Parathyroid adenoma (tissue), 2 donors: ENCODE measurements around the gene CRTAP.
"Not testable (repeated sequence)": the region's sequence is repeated elsewhere in the genome, so short reads cannot be mapped to it uniquely, and the experiment has no call there.

Source experiments
- H2AFZ ChIP-seq: fragments of 300-600 bp; sonication (generic); one replicate; pipeline ENCODE4 v1.7.0; 2017; ENCODE audit warnings: antibody characterized with exemption, mild to moderate bottlenecking
- H3K27ac ChIP-seq: fragments of 300-600 bp; sonication (generic); one replicate; pipeline ENCODE4 v1.7.0; 2017
- H3K27me3 ChIP-seq: fragments of 300-600 bp; sonication (generic); one replicate; pipeline ENCODE4 v1.7.0; 2017; ENCODE audit warnings: low read length; ENCODE audit not compliant: control insufficient read depth, insufficient read depth
- H3K36me3 ChIP-seq: fragments of 300-600 bp; sonication (generic); one replicate; pipeline ENCODE4 v1.7.0; 2017; ENCODE audit warnings: low read length; ENCODE audit not compliant: control insufficient read depth, insufficient read depth
- H3K4me1 ChIP-seq: fragments of 300-600 bp; sonication (generic); one replicate; pipeline ENCODE4 v1.7.0; 2017; ENCODE audit warnings: control low read depth
- H3K4me2 ChIP-seq: fragments of 300-600 bp; sonication (generic); one replicate; pipeline ENCODE4 v1.7.0; 2017; ENCODE audit warnings: low read length
- H3K4me3 ChIP-seq: fragments of 300-600 bp; sonication (generic); one replicate; pipeline ENCODE4 v1.7.0; 2017; ENCODE audit warnings: low read depth, low read length
- H3K79me2 ChIP-seq: fragments of 300-600 bp; sonication (generic); one replicate; pipeline ENCODE4 v1.7.0; 2017; ENCODE audit warnings: control low read depth
- H3K9ac ChIP-seq: fragments of 300-600 bp; sonication (generic); one replicate; pipeline ENCODE4 v1.7.0; 2017; ENCODE audit warnings: mild to moderate bottlenecking
- H3K9me3 ChIP-seq: fragments of 300-600 bp; sonication (generic); one replicate; pipeline ENCODE4 v1.7.0; 2017; ENCODE audit warnings: low read length; ENCODE audit not compliant: control insufficient read depth
- TF ChIP-seq, protein P1 (sequence below): fragments of 300-600 bp; sonication (generic); IDR thresholded peaks from one replicate; pipeline ENCODE4 v1.7.0; 2017; ENCODE audit warnings: antibody characterized with exemption, mild to moderate bottlenecking
- donor health status: primary hyperparathyroidism.

CRTAP gene

GRCh38 chr3:33159234-33159633, 45.4 kb downstream of the CRTAP start:
- H3K9ac ChIP-seq = no peak overlapping the region
- TF ChIP-seq, protein P1, sequence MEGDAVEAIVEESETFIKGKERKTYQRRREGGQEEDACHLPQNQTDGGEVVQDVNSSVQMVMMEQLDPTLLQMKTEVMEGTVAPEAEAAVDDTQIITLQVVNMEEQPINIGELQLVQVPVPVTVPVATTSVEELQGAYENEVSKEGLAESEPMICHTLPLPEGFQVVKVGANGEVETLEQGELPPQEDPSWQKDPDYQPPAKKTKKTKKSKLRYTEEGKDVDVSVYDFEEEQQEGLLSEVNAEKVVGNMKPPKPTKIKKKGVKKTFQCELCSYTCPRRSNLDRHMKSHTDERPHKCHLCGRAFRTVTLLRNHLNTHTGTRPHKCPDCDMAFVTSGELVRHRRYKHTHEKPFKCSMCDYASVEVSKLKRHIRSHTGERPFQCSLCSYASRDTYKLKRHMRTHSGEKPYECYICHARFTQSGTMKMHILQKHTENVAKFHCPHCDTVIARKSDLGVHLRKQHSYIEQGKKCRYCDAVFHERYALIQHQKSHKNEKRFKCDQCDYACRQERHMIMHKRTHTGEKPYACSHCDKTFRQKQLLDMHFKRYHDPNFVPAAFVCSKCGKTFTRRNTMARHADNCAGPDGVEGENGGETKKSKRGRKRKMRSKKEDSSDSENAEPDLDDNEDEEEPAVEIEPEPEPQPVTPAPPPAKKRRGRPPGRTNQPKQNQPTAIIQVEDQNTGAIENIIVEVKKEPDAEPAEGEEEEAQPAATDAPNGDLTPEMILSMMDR = no peak
- no peak overlapping the region for H2AFZ ChIP-seq
- no peaks in the 10 kb centered on the region for H3K36me3 ChIP-seq
- H3K9me3 ChIP-seq = no peaks in the 10 kb centered on the region
- H3K4me3 ChIP-seq = no peak overlapping the region
- H3K4me1 ChIP-seq = no peaks in the 10 kb centered on the region
- H3K79me2 ChIP-seq = no peaks in the 10 kb centered on the region
- no peaks in the 10 kb centered on the region for H3K27me3 ChIP-seq
- H3K4me2 ChIP-seq = no peak overlapping the region
- no peak overlapping the region for H3K27ac ChIP-seq

DNA sequence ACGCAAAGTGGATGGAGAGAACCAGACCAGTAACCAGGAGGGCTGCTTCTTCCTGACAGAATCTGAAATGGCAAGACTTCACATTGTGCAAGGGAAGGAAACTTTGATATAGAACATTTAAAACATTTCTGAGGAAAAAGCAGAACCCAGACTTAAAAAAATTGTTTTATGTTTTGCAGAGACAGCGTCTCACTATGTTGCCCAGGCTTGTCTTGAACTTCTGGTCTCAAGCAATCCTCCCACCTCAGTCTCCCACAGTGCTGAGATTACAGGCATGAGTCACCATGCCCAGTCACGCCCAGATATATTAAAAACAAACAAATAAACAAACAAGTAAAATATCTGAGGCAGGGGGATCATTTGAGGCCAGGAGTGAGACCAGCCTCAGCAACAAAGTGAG, 46.2 kb downstream of the CRTAP start:
- no peaks in the 10 kb centered on the region for H3K4me1 ChIP-seq
- no peak overlapping the region for H3K27ac ChIP-seq

GRCh38 chr3:33162621-33163020, 48.8 kb downstream of the CRTAP start:
- H3K79me2 ChIP-seq, H3K27me3 ChIP-seq, H3K4me3 ChIP-seq, H2AFZ ChIP-seq, H3K4me1 ChIP-seq, H3K9ac ChIP-seq, H3K4me2 ChIP-seq, H3K9me3 ChIP-seq, H3K36me3 ChIP-seq, H3K27ac ChIP-seq: not testable (repeated sequence)

More for the DNA sequence above, 46.2 kb downstream of the CRTAP start:
- H3K36me3 ChIP-seq = no peaks in the 10 kb centered on the region
- no peak overlapping the region for H3K4me3 ChIP-seq
- no peak overlapping the region for H3K4me2 ChIP-seq
- no peaks in the 10 kb centered on the region for H3K9me3 ChIP-seq
- H3K79me2 ChIP-seq = no peaks in the 10 kb centered on the region
- no peak overlapping the region for H2AFZ ChIP-seq
- TF ChIP-seq, protein P1 = no peak
- H3K9ac ChIP-seq = no peak overlapping the region
- H3K27me3 ChIP-seq = no peaks in the 10 kb centered on the region

DNA sequence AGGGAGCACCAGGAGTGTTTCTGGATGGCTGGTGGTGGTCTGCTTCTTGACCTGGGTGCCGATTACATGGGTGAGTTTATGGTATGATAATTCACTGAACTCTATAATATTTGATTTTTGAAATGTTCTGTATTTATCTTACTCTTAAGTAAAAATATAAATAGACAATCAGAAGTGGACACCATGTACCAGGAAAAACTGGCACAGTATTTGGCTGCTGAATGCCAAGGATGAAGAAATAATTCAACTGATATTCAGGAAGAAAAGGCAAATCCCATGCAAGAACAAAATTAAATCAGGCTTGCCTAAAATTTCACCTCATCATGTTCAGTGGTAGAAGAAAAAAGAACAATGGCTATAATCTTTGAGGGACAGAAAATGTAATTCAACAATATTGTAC, 51.6 kb downstream of the CRTAP start:
- H3K36me3 ChIP-seq = no peaks in the 10 kb centered on the region
- no peak overlapping the region for H3K27ac ChIP-seq
- no peaks in the 10 kb centered on the region for H3K27me3 ChIP-seq
- no peaks in the 10 kb centered on the region for H3K4me1 ChIP-seq
- H2AFZ ChIP-seq = no peak overlapping the region
- TF ChIP-seq, protein P1 = no peak
- H3K9me3 ChIP-seq = no peaks in the 10 kb centered on the region
- no peak overlapping the region for H3K4me2 ChIP-seq
- no peak overlapping the region for H3K9ac ChIP-seq
- no peaks in the 10 kb centered on the region for H3K79me2 ChIP-seq
- H3K4me3 ChIP-seq = no peak overlapping the region

- Histone ChIP-seq H3K9ac (no peak overlapping the region), H2AFZ (no peak overlapping the region), H3K27ac (no peak overlapping the region), H3K4me2 (no peak overlapping the region), H3K36me3 (no peaks in the 10 kb centered on the region), H3K79me2 (no peaks in the 10 kb centered on the region), H3K4me3 (no peak overlapping the region), H3K4me1 (no peaks in the 10 kb centered on the region), H3K9me3 (no peaks in the 10 kb centered on the region), H3K27me3 (no peaks in the 10 kb centered on the region)
- TF ChIP-seq, protein P1 = no peak
These were observed 52.3 kb downstream of the CRTAP start for GRCh38 chr3:33166095-33166494.
